CD1c-positive myeloid dendritic cell (primary cell): ENCODE data around the gene FBXW7.

Experiments
- DNase-seq: peaks from one replicate; pipeline ENCODE4 v3.0.0-alpha.2; 2016; ENCODE audit errors: extremely low spot score

Gene FBXW7

GRCh38 chr4:152328582-152328981, 207.3 kb downstream of the FBXW7 start:
- DNase-seq, result no peak

GRCh38 chr4:152327606-152328453, 208.1 kb downstream of the FBXW7 start:
- no peak for DNase-seq

GRCh38 chr4:152325831-152326230, 210.1 kb downstream of the FBXW7 start:
- DNase-seq, result no peak

- no peak for DNase-seq
Measured at GRCh38 chr4:152323221-152323620, 212.7 kb downstream of the FBXW7 start.

GRCh38 chr4:152322656-152323055, 213.2 kb downstream of the FBXW7 start:
- no peak for DNase-seq

GRCh38 chr4:152321923-152322322, 214.0 kb downstream of the FBXW7 start:
- no peak for DNase-seq

- DNase-seq, result no peak
Measured at GRCh38 chr4:152321398-152321797, 214.5 kb downstream of the FBXW7 start.

- DNase-seq, result no peak
Measured at GRCh38 chr4:152316969-152317368, 218.9 kb downstream of the FBXW7 start.

GRCh38 chr4:152310257-152310656, 225.6 kb downstream of the FBXW7 start:
- DNase-seq, result no peak

GRCh38 chr4:152309418-152309817, 226.5 kb downstream of the FBXW7 start:
- DNase-seq, result no peak

GRCh38 chr4:152308951-152309350, 226.9 kb downstream of the FBXW7 start:
- DNase-seq, result no peak

- DNase-seq, result no peak
Measured at GRCh38 chr4:152307669-152308068, 228.2 kb downstream of the FBXW7 start.

- no peak for DNase-seq
Measured at GRCh38 chr4:152306541-152306940, 229.4 kb downstream of the FBXW7 start.

GRCh38 chr4:152304220-152304619, 231.7 kb downstream of the FBXW7 start:
- DNase-seq, result no peak

GRCh38 chr4:152301381-152301780, 234.5 kb downstream of the FBXW7 start:
- DNase-seq, result no peak

- no peak for DNase-seq
Measured at GRCh38 chr4:152299553-152299952, 236.3 kb downstream of the FBXW7 start.

- DNase-seq, result no peak
Measured at GRCh38 chr4:152296386-152296785, 239.5 kb downstream of the FBXW7 start.

GRCh38 chr4:152294765-152295164, 241.1 kb downstream of the FBXW7 start:
- no peak for DNase-seq

GRCh38 chr4:152294331-152294730, 241.6 kb downstream of the FBXW7 start:
- no peak for DNase-seq

- no peak for DNase-seq
Measured at GRCh38 chr4:152293527-152293926, 242.4 kb downstream of the FBXW7 start.

GRCh38 chr4:152290366-152290921, 245.4 kb downstream of the FBXW7 start:
- DNase-seq, result no peak

- no peak for DNase-seq
Measured at GRCh38 chr4:152289941-152290340, 246.0 kb downstream of the FBXW7 start.

GRCh38 chr4:152289541-152289940, 246.4 kb downstream of the FBXW7 start:
- DNase-seq, result no peak
